Progenitor cell of endocrine pancreas (in vitro differentiated cells): ENCODE data around the gene FUOM. TPM values are rescaled to one million over a fixed set of nuclear protein-coding genes. Genes with fewer than 3 reads are reported as not detected.

ENCODE experiments used
- DNase-seq: peaks from one replicate; pipeline ENCODE4 v3.0.0; 2021; ENCODE audit warnings: low spot score; ENCODE audit not compliant: unreplicated experiment
- H3K27ac Mint-ChIP-seq: 2 replicates; pipeline ENCODE4 v1.8.0; 2021; ENCODE audit warnings: mild to moderate bottlenecking, moderate library complexity, mixed read lengths
- H3K27me3 Mint-ChIP-seq: 2 replicates; pipeline ENCODE4 v1.8.0; 2021; ENCODE audit warnings: mixed read lengths
- H3K36me3 Mint-ChIP-seq: 2 replicates; pipeline ENCODE4 v1.8.0; 2022; ENCODE audit warnings: mixed read lengths; ENCODE audit not compliant: insufficient read depth
- H3K4me1 Mint-ChIP-seq: 2 replicates; pipeline ENCODE4 v1.8.0; 2021; ENCODE audit warnings: low read depth, mixed read lengths
- H3K4me3 Mint-ChIP-seq: 2 replicates; pipeline ENCODE4 v1.8.0; 2021; ENCODE audit warnings: low read depth, mild to moderate bottlenecking, moderate library complexity, mixed read lengths
- H3K9me3 Mint-ChIP-seq: 2 replicates; pipeline ENCODE4 v1.8.0; 2021; ENCODE audit warnings: low read depth, mixed read lengths
- total RNA-seq: library from RNA; stranded (reverse); gene quantifications from 2 replicates; pipeline ENCODE4 v1.2.1, GENCODE V29; 2021
- TF ChIP-seq, protein P1 (sequence below): fragments of 200-600 bp; sonication (generic); IDR thresholded peaks from one replicate; pipeline ENCODE4 v1.5.0; 2021; ENCODE audit warnings: antibody characterized with exemption, mild to moderate bottlenecking; ENCODE audit not compliant: unreplicated experiment

Gene FUOM
- total RNA-seq, 1 donor from 2014 or later: 14.7 TPM

DNA sequence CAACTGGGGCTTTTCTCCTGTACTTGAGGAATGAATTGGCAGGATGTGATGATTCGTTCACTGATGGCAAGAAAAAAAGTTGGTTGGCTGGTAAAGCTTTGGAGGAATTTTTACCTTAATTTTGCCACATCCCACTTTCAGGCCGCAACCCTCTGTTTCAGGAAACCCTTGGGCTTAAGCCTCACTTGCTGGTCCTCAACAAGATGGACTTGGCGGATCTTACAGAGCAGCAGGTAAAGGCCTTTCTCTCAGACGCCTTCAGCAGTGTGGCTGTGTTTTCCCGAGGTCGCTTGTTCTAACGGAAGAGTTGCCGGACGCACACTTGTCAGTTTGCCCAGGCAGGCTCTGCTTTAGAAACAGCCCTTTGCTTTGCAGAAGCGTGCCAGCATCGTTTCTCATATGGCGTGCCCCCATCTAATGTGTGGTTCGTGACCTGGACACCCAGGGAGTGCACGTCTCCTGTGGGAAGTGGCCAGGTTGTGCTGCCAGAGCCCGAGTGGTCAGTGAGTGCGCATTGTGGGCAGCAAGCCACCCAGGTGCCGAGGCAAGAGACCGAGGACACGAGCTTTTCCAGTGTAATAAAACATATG lies 38.3 kb upstream of the FUOM start:
- Mint-ChIP-seq H3K36me3 (peaks cover 5% of the 10 kb centered on the region), H3K4me1 (peaks cover 8% of the 10 kb centered on the region), H3K27ac (no peak overlapping the region), H3K4me3 (peak overlapping the region; percentile 92), H3K9me3 (no peaks in the 10 kb centered on the region), H3K27me3 (no peaks in the 10 kb centered on the region)
- DNase-seq: no peak
- TF ChIP-seq, protein P1, sequence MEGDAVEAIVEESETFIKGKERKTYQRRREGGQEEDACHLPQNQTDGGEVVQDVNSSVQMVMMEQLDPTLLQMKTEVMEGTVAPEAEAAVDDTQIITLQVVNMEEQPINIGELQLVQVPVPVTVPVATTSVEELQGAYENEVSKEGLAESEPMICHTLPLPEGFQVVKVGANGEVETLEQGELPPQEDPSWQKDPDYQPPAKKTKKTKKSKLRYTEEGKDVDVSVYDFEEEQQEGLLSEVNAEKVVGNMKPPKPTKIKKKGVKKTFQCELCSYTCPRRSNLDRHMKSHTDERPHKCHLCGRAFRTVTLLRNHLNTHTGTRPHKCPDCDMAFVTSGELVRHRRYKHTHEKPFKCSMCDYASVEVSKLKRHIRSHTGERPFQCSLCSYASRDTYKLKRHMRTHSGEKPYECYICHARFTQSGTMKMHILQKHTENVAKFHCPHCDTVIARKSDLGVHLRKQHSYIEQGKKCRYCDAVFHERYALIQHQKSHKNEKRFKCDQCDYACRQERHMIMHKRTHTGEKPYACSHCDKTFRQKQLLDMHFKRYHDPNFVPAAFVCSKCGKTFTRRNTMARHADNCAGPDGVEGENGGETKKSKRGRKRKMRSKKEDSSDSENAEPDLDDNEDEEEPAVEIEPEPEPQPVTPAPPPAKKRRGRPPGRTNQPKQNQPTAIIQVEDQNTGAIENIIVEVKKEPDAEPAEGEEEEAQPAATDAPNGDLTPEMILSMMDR: no peak

DNA sequence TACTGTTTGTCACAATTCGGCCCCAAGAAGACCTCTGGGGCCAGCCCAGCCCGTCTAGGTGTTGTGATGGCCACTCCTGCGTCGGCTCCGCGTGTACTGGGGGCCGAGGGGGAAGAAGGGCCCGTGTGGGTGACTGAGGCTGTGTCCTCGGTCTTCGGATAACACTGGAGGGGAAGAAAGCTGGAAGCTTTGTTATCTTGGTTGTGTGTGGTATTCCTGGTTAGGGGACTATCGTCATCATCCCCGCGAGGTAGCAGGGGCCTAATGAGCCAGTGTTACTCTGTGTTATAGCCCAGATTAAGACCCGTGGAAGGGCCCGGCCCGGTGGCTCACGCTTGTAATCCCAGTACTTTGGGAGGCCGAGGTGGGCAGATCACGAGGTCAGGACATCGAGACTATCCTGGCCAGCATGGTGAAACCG lies 37.0 kb upstream of the FUOM start:
- peaks cover 8% of the 10 kb centered on the region for H3K4me1 Mint-ChIP-seq
- TF ChIP-seq, protein P1: no peak
- H3K27ac Mint-ChIP-seq: peak overlapping the region; percentile 98
- H3K4me3 Mint-ChIP-seq: peak overlapping the region; percentile 92
- DNase-seq: no peak
- peaks cover 5% of the 10 kb centered on the region for H3K36me3 Mint-ChIP-seq
- no peaks in the 10 kb centered on the region for H3K9me3 Mint-ChIP-seq
- H3K27me3 Mint-ChIP-seq: no peaks in the 10 kb centered on the region

DNA sequence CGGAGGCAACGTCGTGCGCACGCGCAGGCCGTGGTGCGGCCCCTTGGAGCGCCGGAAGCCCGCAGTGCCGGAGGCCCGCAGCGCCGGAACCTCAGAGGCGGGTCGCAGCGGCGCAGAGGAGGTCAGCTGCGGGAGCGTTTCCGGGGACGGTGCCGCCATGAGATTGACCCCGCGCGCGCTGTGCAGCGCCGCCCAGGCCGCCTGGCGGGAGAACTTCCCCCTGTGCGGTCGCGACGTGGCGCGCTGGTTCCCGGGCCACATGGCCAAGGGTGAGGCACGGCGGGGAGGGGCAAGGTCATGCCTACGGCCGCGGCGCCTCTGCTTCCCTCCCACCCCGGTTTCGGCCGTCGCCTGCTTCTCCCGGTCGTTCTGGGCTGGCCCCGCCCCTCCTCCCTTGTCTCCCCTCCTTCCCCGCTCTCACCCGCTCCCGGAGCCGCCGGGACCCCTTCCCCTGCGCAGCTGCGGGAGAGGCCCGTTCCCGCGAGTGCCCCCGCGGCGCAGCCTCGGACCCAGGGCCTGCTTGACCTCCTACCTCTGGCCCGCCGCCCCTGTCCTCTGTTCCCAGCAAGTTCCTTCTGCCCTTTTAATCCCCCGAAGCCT lies 36.3 kb upstream of the FUOM start, which contains the start of gene MTG1:
MTG1 (plus strand) TSS at position 94 of the 600 bp plus-strand sequence; CDS start at position 158, 64 bp downstream.
- Mint-ChIP-seq H3K4me3 (peak within 1 kb of the TSS; percentile 92), H3K9me3 (no peaks in the 10 kb centered on the region), H3K4me1 (peaks cover 8% of the 10 kb centered on the region), H3K27me3 (no peaks in the 10 kb centered on the region), H3K27ac (peak within 1 kb of the TSS; percentile 98), H3K36me3 (peaks cover 7% of the 10 kb centered on the region)
- TF ChIP-seq, protein P1: peak; percentile 29
- DNase-seq: peak; percentile 94

DNA sequence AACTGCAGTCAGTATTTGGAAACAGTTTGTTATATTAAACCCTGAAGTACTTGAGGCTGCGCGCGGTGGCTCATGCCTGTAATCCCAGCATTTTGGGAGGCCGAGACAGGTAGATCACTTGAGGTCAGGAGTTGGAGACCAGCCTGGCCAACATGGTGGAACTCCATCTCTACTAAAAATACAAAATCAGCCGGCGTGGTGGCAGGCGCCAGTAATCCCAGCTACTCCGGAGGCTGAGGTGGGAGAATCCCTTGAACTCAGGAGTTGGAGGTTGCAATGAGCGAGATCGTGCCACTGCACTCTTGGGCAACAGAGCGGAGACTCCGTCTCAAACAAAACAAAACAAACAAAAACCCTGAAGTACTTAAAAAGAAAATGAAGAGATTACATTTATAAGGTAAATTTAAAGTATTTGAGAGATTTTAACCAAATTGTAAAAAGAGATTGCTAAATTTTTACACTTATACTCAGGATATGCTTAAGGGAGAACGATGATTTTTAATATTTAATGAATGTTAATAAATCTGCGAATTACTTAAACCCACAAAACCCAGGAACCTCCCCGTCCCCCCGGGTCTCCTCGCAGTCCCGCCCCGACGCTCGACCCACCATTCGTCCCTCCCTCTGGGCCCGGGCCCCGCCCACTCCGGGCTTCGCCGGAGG lies 35.7 kb upstream of the FUOM start:
- TF ChIP-seq, protein P1: no peak
- peaks cover 8% of the 10 kb centered on the region for H3K4me1 Mint-ChIP-seq
- no peaks in the 10 kb centered on the region for H3K27me3 Mint-ChIP-seq
- H3K36me3 Mint-ChIP-seq: peaks cover 10% of the 10 kb centered on the region
- no peaks in the 10 kb centered on the region for H3K9me3 Mint-ChIP-seq
- peak overlapping the region; percentile 89 for H3K27ac Mint-ChIP-seq
- no peak for DNase-seq
- H3K4me3 Mint-ChIP-seq: peak overlapping the region; percentile 92

DNA sequence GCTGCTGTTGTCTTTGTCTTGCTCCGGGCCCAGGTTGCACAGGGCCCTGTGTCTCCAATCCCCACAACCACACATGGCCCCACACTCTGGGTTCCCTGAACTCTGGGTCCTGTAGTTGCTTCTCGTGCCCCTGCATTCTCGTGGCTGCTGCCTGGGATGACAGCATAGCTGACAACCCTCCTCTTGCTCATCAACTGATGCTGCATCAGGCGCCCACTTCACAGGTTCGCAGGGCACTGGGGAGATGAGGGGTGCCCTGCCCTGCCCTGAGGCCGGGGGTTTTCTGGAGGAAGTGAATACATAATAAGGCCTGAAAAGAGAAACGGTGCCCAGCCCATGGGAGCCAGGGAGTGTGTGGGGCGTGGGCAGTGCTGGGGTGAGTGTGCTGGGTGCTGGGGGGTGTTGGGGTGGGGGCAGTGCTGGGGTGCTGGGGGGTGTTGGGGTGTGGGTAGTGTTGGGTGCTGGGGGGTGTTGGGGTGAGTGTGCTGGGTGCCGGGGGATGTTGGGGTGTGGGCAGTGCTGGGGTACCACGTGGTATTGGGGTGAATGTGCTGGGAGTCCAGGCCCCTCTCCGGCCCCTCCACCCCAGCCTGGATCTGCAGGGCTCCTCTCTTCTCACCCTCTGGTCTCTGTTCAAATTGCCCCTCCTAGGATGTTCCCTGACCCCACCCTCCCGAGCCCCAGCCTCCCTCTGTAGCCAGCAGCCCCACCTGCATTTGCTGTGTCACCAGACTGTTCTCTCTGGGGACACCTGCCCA lies 34.1 kb upstream of the FUOM start:
- Mint-ChIP-seq H3K27ac (no peak overlapping the region), H3K36me3 (peaks cover 5% of the 10 kb centered on the region), H3K4me1 (peaks cover 8% of the 10 kb centered on the region), H3K27me3 (no peaks in the 10 kb centered on the region), H3K9me3 (no peaks in the 10 kb centered on the region), H3K4me3 (no peak overlapping the region)
- no peak for DNase-seq
- TF ChIP-seq, protein P1: no peak
